NCI-H1694 (cell line): ENCODE data around the gene UXS1.
A peak's percentile ranks its signal among the peaks of the same experiment; 100 is the strongest.

Experiments
- DNase-seq: peaks from one replicate; lab custom pipeline; 2025; lab: John Stamatoyannopoulos, UW

The UXS1 gene

GRCh38 chr2:106108351-106108750 is 85.8 kb downstream of the UXS1 start:
- no peak for DNase-seq

GRCh38 chr2:106107509-106108131 is 86.5 kb downstream of the UXS1 start:
- DNase-seq = no peak

- DNase-seq = no peak
These were observed 87.2 kb downstream of the UXS1 start for GRCh38 chr2:106106622-106107508.

GRCh38 chr2:106105151-106105922 is 88.8 kb downstream of the UXS1 start:
- DNase-seq = no peak

- DNase-seq = peak; percentile 62
These were observed 89.6 kb downstream of the UXS1 start for GRCh38 chr2:106104332-106105062.

GRCh38 chr2:106099691-106100090 is 94.4 kb downstream of the UXS1 start:
- DNase-seq = no peak

GRCh38 chr2:106098664-106099063 is 95.4 kb downstream of the UXS1 start:
- DNase-seq = no peak

GRCh38 chr2:106098081-106098480 is 96.0 kb downstream of the UXS1 start:
- no peak for DNase-seq

GRCh38 chr2:106097038-106098000 is 96.8 kb downstream of the UXS1 start:
- DNase-seq = no peak

GRCh38 chr2:106096299-106097037 is 97.6 kb downstream of the UXS1 start:
- no peak for DNase-seq

- DNase-seq = no peak
These were observed 98.4 kb downstream of the UXS1 start for GRCh38 chr2:106095478-106096298.

- no peak for DNase-seq
These were observed 99.8 kb downstream of the UXS1 start for GRCh38 chr2:106094131-106094841.

- no peak for DNase-seq
These were observed 103.0 kb downstream of the UXS1 start for GRCh38 chr2:106090916-106091618.

GRCh38 chr2:106089611-106090010 is 104.5 kb downstream of the UXS1 start:
- DNase-seq = no peak

GRCh38 chr2:106085181-106085940 is 108.7 kb downstream of the UXS1 start:
- DNase-seq = no peak

GRCh38 chr2:106080959-106081358 is 113.1 kb downstream of the UXS1 start:
- DNase-seq = no peak

- no peak for DNase-seq
These were observed 116.0 kb downstream of the UXS1 start for GRCh38 chr2:106078096-106078495.
